Caco-2 (cell line): Measurements from ENCODE around the gene GOLGA6L2. TPM values are rescaled to one million over a fixed set of nuclear protein-coding genes. Genes with fewer than 3 reads are reported as not detected.
A peak's percentile ranks its signal among the peaks of the same experiment; 100 is the strongest.

Source experiments
- BruUV-seq: library from RNA; stranded (reverse); fragments of 400-500 nt; replicated peaks from 2 replicates; lab custom pipeline; 2021; lab: Mats Ljungman, UMichigan
- CTCF ChIA-PET: fragments of 300-600 bp; sonication (Branson Sonifier 250); formaldehyde crosslinking; loops from one replicate; lab custom pipeline; 2022; ENCODE audit warnings: antibody characterized with exemption; lab: Charles Lee
- POLR2A ChIA-PET: fragments of 300-600 bp; sonication (Branson Sonifier 250); formaldehyde crosslinking; loops from one replicate; lab custom pipeline; 2022; ENCODE audit warnings: antibody characterized with exemption; lab: Charles Lee
- DNase-seq, 2 experiments: peaks; one replicate each; pipeline versions ENCODE4 v3.0.0 to v3.0.0-alpha.2; 2020 to 2022
- H3K27me3 ChIP-seq: replicated peaks from 2 replicates; pipeline ENCODE4 v1.6.0; 2011; ENCODE audit warnings: low read length; ENCODE audit not compliant: control insufficient read depth, insufficient read depth
- H3K36me3 ChIP-seq: 2 replicates; pipeline ENCODE4 v1.5.1; 2011; ENCODE audit warnings: low read length; ENCODE audit not compliant: control insufficient read depth, insufficient read depth
- H3K4me1 ChIP-seq: fragments of 250-450 bp; sonication (Bioruptor Pico); 2 replicates; pipeline ENCODE4 v1.5.1; 2020; ENCODE audit warnings: mild to moderate bottlenecking
- H3K4me3 ChIP-seq: 2 replicates; pipeline ENCODE4 v1.5.1; 2011; ENCODE audit warnings: low read depth, mild to moderate bottlenecking, control low read depth, low read length
- H3K9me3 ChIP-seq: fragments of 250-450 bp; sonication (Bioruptor Pico); 2 replicates; pipeline ENCODE4 v1.5.1; 2020; ENCODE audit warnings: mild to moderate bottlenecking, moderate library complexity
- H3K27ac Mint-ChIP-seq: one replicate; pipeline ENCODE4 v1.8.0; 2022; ENCODE audit warnings: mixed read lengths; ENCODE audit not compliant: unreplicated experiment
- H3K27me3 Mint-ChIP-seq: one replicate; pipeline ENCODE4 v1.8.0; 2022; ENCODE audit warnings: mixed read lengths; ENCODE audit not compliant: insufficient read depth, unreplicated experiment
- H3K36me3 Mint-ChIP-seq: one replicate; pipeline ENCODE4 v1.8.0; 2022; ENCODE audit warnings: mild to moderate bottlenecking, mixed read lengths; ENCODE audit not compliant: insufficient read depth, unreplicated experiment
- H3K4me1 Mint-ChIP-seq: one replicate; pipeline ENCODE4 v1.8.0; 2022; ENCODE audit warnings: low read depth, mixed read lengths; ENCODE audit not compliant: unreplicated experiment
- H3K4me3 Mint-ChIP-seq: one replicate; pipeline ENCODE4 v1.8.0; 2022; ENCODE audit warnings: mild to moderate bottlenecking, moderate library complexity, mixed read lengths; ENCODE audit not compliant: unreplicated experiment
- H3K9me3 Mint-ChIP-seq: one replicate; pipeline ENCODE4 v1.8.0; 2022; ENCODE audit warnings: mixed read lengths; ENCODE audit not compliant: unreplicated experiment
- CTCF ChIP-seq, 2 experiments: fragments of 200-600 bp in 1 of 2; IDR thresholded peaks; 1 replicate in 1 of 2; 2 replicates in 1 of 2; pipeline versions ENCODE4 v1.5.1 to v1.8.0; 2011 to 2022; ENCODE audit warnings: antibody characterized with exemption in 1 of 2, control low read depth in 1 of 2, inconsistent platforms in 1 of 2, low read depth in 1 of 2, low read length in 1 of 2, mild to moderate bottlenecking in 1 of 2, moderate library complexity in 1 of 2; ENCODE audit not compliant: insufficient read depth in 1 of 2, severe bottlenecking in 1 of 2, unreplicated experiment in 1 of 2
- intact Hi-C: fragments of 100-400 bp; cut with micrococcal nuclease; formaldehyde crosslinking; loops from one replicate; pipeline ENCODE4 v1.10.0; 2022; ENCODE audit not compliant: unreplicated experiment
- total RNA-seq: library from RNA; stranded (reverse); gene quantifications from 2 replicates; pipeline ENCODE4 v1.2.3, GENCODE V29; 2022

Gene GOLGA6L2
- total RNA-seq, 1 experiment from 2014 or later = not detected

GRCh38 chr15:23472678-23473077 lies 25.6 kb upstream of the GOLGA6L2 start:
- POLR2A ChIA-PET = no interaction called here
- H3K9me3 ChIP-seq = no peaks in the 10 kb centered on the region
- no peaks in the 10 kb centered on the region for H3K36me3 ChIP-seq
- no TSS peak for BruUV-seq
- H3K4me1 ChIP-seq = no peaks in the 10 kb centered on the region
- Mint-ChIP-seq H3K4me3 (no peak overlapping the region), H3K27ac (no peak overlapping the region), H3K9me3 (no peaks in the 10 kb centered on the region), H3K36me3 (no peaks in the 10 kb centered on the region), H3K27me3 (peaks cover 4% of the 10 kb centered on the region), H3K4me1 (no peaks in the 10 kb centered on the region)
- intact Hi-C loops = no loop called here
- DNase-seq = no peak
- TF ChIP-seq CTCF (IDR thresholded peaks at IDR 0.05; ENCODE audit: insufficient read depth in 1 of 2, low read depth in 1 of 2, low read length in 1 of 2, severe bottlenecking in 1 of 2, unreplicated experiment in 1 of 2) = no peak
- H3K4me3 ChIP-seq = no peak overlapping the region
- CTCF ChIA-PET = no interaction called here
- H3K27me3 ChIP-seq = no peaks in the 10 kb centered on the region

GRCh38 chr15:23472033-23472432 lies 25.0 kb upstream of the GOLGA6L2 start:
- Mint-ChIP-seq H3K36me3 (no peaks in the 10 kb centered on the region), H3K4me3 (no peak overlapping the region)
- no peak for TF ChIP-seq CTCF (IDR thresholded peaks at IDR 0.05; ENCODE audit: insufficient read depth in 1 of 2, low read depth in 1 of 2, low read length in 1 of 2, severe bottlenecking in 1 of 2, unreplicated experiment in 1 of 2)

GRCh38 chr15:23467110-23467600 lies 20.1 kb upstream of the GOLGA6L2 start:
- Mint-ChIP-seq H3K27me3 (peaks cover 9% of the 10 kb centered on the region), H3K9me3 (no peaks in the 10 kb centered on the region), H3K36me3 (no peaks in the 10 kb centered on the region), H3K4me1 (no peaks in the 10 kb centered on the region), H3K4me3 (no peak overlapping the region), H3K27ac (no peak overlapping the region)
- Histone ChIP-seq H3K4me1 (no peaks in the 10 kb centered on the region), H3K4me3 (no peak overlapping the region), H3K9me3 (no peaks in the 10 kb centered on the region), H3K27me3 (no peaks in the 10 kb centered on the region), H3K36me3 (no peaks in the 10 kb centered on the region)
- POLR2A ChIA-PET = no interaction called here
- CTCF ChIA-PET = interaction anchor here (0.7 to 1.0 kb wide), 2 partner anchors 392 to 433 kb away, joined by 3 read pairs; no protein-coding TSS in a partner anchor
- intact Hi-C loops = loop anchor here (2.0 to 10.0 kb wide), 3 partner anchors 62 to 602 kb away; partner anchors contain the start of gene TUBGCP5
- no TSS peak for BruUV-seq
- peak; percentile 24 to 44 for TF ChIP-seq CTCF (IDR thresholded peaks at IDR 0.05; ENCODE audit: insufficient read depth in 1 of 2, low read depth in 1 of 2, low read length in 1 of 2, severe bottlenecking in 1 of 2, unreplicated experiment in 1 of 2)
- peak in 1 of 2 experiments; percentile 28 for DNase-seq

More at GRCh38 chr15:23472033-23472432, 25.0 kb upstream of the GOLGA6L2 start:
- no peak for DNase-seq
- CTCF ChIA-PET = no interaction called here
- Histone ChIP-seq H3K36me3 (no peaks in the 10 kb centered on the region), H3K9me3 (no peaks in the 10 kb centered on the region), H3K27me3 (no peaks in the 10 kb centered on the region), H3K4me3 (no peak overlapping the region), H3K4me1 (no peaks in the 10 kb centered on the region)
- no peaks in the 10 kb centered on the region for H3K4me1 Mint-ChIP-seq
- peaks cover 4% of the 10 kb centered on the region for H3K27me3 Mint-ChIP-seq
- H3K9me3 Mint-ChIP-seq = no peaks in the 10 kb centered on the region
- POLR2A ChIA-PET = no interaction called here
- BruUV-seq = no TSS peak
- H3K27ac Mint-ChIP-seq = no peak overlapping the region
- intact Hi-C loops = no loop called here
